SJSA1 (cell line): ENCODE measurements around the gene PDCD1. TPM values are rescaled to one million over a fixed set of nuclear protein-coding genes. Genes with fewer than 3 reads are reported as not detected.
A peak's percentile ranks its signal among the peaks of the same experiment; 100 is the strongest.

ENCODE experiments used
- DNase-seq, 2 experiments: peaks; one replicate each; pipeline ENCODE4 v3.0.0-alpha.2; 2015 to 2020; ENCODE audit warnings: low spot score in 2 of 2, low read depth in 1 of 2
- H3K27ac ChIP-seq: fragments of 250-450 bp; sonication (Bioruptor Pico); 2 replicates; pipeline ENCODE4 v1.5.1; 2020; ENCODE audit warnings: mild to moderate bottlenecking, moderate library complexity
- H3K27me3 ChIP-seq: fragments of 250-450 bp; sonication (Bioruptor Pico); replicated peaks from 2 replicates; pipeline ENCODE4 v1.5.1; 2020; ENCODE audit warnings: mild to moderate bottlenecking, moderate library complexity
- H3K36me3 ChIP-seq: fragments of 250-450 bp; sonication (Bioruptor Pico); 2 replicates; pipeline ENCODE4 v1.5.1; 2020; ENCODE audit warnings: mild to moderate bottlenecking
- H3K4me1 ChIP-seq: fragments of 250-450 bp; sonication (Bioruptor Pico); replicated peaks from 2 replicates; pipeline ENCODE4 v1.6.1; 2021; ENCODE audit warnings: mild to moderate bottlenecking
- H3K4me3 ChIP-seq: fragments of 250-450 bp; sonication (Bioruptor Pico); 2 replicates; pipeline ENCODE4 v1.5.1; 2020; ENCODE audit warnings: mild to moderate bottlenecking
- H3K9me3 ChIP-seq: fragments of 250-450 bp; sonication (Bioruptor Pico); replicated peaks from 2 replicates; pipeline ENCODE4 v1.5.1; 2020; ENCODE audit warnings: mild to moderate bottlenecking
- total RNA-seq: library from RNA; depleted of rRNA; stranded (reverse); fragments of >200 nt; shearing (Covaris generic); gene quantifications from 2 replicates; pipeline ENCODE4 v1.2.3, GENCODE V29; 2014

The PDCD1 gene
- total RNA-seq, 1 experiment from 2014 or later, result not detected

DNA sequence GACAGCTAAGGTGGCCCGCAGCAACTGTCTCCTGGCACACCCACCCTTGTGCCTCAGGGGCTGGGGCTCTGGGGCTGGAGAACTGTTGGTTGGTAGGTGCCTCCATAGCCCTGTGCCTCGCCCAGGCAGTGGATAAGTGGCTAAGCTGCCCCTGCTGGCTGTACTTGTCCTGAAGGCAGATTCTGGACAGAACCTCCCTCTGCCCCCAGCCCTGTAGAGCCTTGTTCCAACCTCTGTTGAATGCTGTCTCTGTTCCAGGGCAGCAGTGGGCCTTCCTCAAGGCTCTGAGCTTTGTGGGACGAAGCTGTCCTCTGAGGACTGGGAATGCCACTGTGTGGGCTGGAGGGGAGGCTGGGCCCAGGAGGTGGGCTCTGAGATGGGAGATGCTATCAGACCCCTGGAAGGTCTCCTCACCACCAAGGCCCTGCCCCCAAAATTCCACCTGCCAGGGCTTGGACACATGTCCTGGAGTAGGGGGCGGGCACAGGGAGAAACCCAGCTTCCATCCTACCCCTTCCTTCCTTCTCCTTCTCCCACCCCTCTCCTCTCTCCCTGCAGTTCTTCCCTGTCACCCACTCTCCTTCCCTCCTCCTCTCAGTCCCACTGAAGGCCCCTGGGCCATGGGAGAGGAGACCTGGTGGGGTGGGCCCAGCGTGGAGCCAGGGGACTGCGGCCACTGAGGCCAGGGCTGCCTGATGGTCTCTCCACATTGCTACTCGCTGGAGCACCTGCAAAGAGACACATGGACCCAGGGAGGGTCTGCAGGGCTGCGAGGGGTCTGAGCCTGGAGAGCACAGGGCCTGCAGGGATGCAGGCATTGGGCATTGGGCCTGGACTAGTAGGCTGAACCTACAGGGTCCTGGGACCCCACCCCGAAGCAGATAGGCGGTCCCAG is 1.7 kb upstream of the PDCD1 start:
- Histone ChIP-seq H3K27me3 (peaks cover 13% of the 10 kb centered on the region), H3K4me3 (no peak overlapping the region), H3K27ac (no peak overlapping the region), H3K9me3 (no peaks in the 10 kb centered on the region), H3K4me1 (peaks cover 20% of the 10 kb centered on the region), H3K36me3 (no peaks in the 10 kb centered on the region)
- no peak for DNase-seq

DNA sequence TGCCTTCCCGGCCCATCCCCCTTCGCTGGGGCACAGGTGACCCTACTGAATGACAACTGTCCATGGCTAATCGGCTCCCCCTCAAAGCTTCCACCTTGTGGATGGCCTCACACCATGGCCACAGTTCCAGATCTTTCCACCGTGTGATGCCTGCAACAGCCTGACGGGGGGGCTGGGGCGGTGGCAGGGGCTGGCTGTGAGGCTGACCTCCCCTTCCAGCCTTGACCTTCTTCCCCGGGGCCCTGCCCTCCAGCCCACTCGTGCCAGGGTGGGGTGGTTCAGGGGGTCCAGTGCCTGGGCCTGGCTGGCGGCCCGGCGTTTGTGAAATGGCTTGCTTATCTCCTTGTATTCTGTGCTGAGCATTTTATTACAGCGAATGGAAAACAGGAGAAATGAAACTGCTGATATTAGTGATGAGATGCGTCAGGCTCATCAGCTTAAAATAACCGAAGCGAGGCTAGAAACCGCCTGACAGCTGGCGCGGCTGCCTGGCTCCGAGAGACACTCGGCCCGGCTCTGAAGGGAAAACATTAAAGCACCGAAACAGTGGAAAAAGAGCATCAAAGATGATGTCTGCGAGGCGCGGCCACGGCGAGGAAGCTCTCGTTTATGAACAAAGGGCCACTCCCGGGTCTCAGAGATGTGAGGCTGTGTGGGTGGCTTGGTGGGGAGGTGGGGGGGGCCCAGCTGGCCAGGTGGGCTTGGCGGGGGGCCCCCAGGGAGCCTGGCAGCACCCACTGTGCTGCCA is 916 bp upstream of the PDCD1 start:
- Histone ChIP-seq H3K4me3 (no peak overlapping the region), H3K27me3 (peaks cover 12% of the 10 kb centered on the region), H3K27ac (no peak overlapping the region), H3K4me1 (peaks cover 22% of the 10 kb centered on the region), H3K9me3 (no peaks in the 10 kb centered on the region), H3K36me3 (no peaks in the 10 kb centered on the region)
- DNase-seq, result no peak

GRCh38 chr2:241859017-241859435 is 332 bp upstream of the PDCD1 start:
- no peak overlapping the region for H3K27ac ChIP-seq

GRCh38 chr2:241857572-241858121 is 1.0 kb downstream of the PDCD1 start:
- no peaks in the 10 kb centered on the region for H3K9me3 ChIP-seq
- H3K27me3 ChIP-seq, result no peaks in the 10 kb centered on the region
- DNase-seq, result no peak
- H3K4me3 ChIP-seq, result no peak overlapping the region
- H3K36me3 ChIP-seq, result no peaks in the 10 kb centered on the region
- peaks cover 26% of the 10 kb centered on the region for H3K4me1 ChIP-seq
- no peak overlapping the region for H3K27ac ChIP-seq

More at GRCh38 chr2:241859017-241859435, 332 bp upstream of the PDCD1 start:
- no peak for DNase-seq
- H3K4me3 ChIP-seq, result no peak overlapping the region
- H3K9me3 ChIP-seq, result no peaks in the 10 kb centered on the region
- no peaks in the 10 kb centered on the region for H3K36me3 ChIP-seq
- H3K4me1 ChIP-seq, result peaks cover 26% of the 10 kb centered on the region
- peaks cover 10% of the 10 kb centered on the region for H3K27me3 ChIP-seq

DNA sequence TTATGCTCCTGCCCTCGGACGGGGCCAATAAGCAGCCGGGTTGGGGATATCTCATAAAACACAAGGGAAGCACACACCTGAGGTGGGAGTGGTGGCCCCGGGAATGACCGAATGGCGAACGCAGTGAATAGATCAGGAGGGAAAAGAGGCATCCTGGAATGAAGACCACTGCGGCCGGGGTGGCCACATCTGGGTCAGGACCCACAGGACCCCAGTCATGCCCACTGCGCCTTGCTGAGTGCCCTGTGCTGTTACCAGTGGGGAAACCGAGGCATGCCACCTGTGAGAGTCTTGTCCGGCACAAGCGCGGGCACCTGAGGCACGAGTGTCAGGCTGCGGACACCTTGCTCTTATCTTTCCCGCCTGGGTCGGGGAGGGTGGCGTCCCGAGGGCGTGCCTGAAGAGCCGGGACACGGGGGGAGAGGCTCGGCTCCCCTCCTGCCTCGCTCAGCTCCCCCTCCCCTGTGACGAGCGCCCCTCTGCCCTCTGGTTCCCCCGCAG is 1.6 kb downstream of the PDCD1 start:
- Histone ChIP-seq H3K27ac (no peak overlapping the region), H3K36me3 (no peaks in the 10 kb centered on the region), H3K4me3 (no peak overlapping the region), H3K27me3 (no peaks in the 10 kb centered on the region), H3K9me3 (no peaks in the 10 kb centered on the region), H3K4me1 (peaks cover 26% of the 10 kb centered on the region)
- DNase-seq, result no peak

- Histone ChIP-seq H3K27me3 (no peaks in the 10 kb centered on the region), H3K27ac (no peak overlapping the region), H3K4me1 (peaks cover 26% of the 10 kb centered on the region), H3K36me3 (no peaks in the 10 kb centered on the region), H3K9me3 (no peaks in the 10 kb centered on the region), H3K4me3 (no peak overlapping the region)
- no peak for DNase-seq
Measured at GRCh38 chr2:241855888-241856422, 2.7 kb downstream of the PDCD1 start.

- Histone ChIP-seq H3K27me3 (no peaks in the 10 kb centered on the region), H3K9me3 (no peaks in the 10 kb centered on the region), H3K4me1 (peaks cover 26% of the 10 kb centered on the region), H3K27ac (no peak overlapping the region), H3K36me3 (no peaks in the 10 kb centered on the region), H3K4me3 (no peak overlapping the region)
- DNase-seq, result no peak
Measured at GRCh38 chr2:241855245-241855887, 3.3 kb downstream of the PDCD1 start.

GRCh38 chr2:241854342-241855244 is 4.1 kb downstream of the PDCD1 start:
- Histone ChIP-seq H3K9me3 (no peaks in the 10 kb centered on the region), H3K4me3 (no peak overlapping the region), H3K27me3 (no peaks in the 10 kb centered on the region), H3K4me1 (peaks cover 21% of the 10 kb centered on the region), H3K27ac (no peak overlapping the region), H3K36me3 (no peaks in the 10 kb centered on the region)
- DNase-seq, result no peak

- Histone ChIP-seq H3K36me3 (no peaks in the 10 kb centered on the region), H3K27me3 (no peaks in the 10 kb centered on the region), H3K4me1 (peaks cover 17% of the 10 kb centered on the region), H3K4me3 (no peak overlapping the region), H3K27ac (no peak overlapping the region), H3K9me3 (no peaks in the 10 kb centered on the region)
- DNase-seq, result peak; percentile 48 to 79
Measured at GRCh38 chr2:241853651-241854341, 4.9 kb downstream of the PDCD1 start.

- no peaks in the 10 kb centered on the region for H3K36me3 ChIP-seq
- no peak overlapping the region for H3K27ac ChIP-seq
- H3K9me3 ChIP-seq, result no peaks in the 10 kb centered on the region
- H3K4me1 ChIP-seq, result peaks cover 17% of the 10 kb centered on the region
- no peak overlapping the region for H3K4me3 ChIP-seq
- H3K27me3 ChIP-seq, result no peaks in the 10 kb centered on the region
- peak in 1 of 2 experiments; percentile 41 for DNase-seq
Measured at GRCh38 chr2:241852981-241853631, 5.6 kb downstream of the PDCD1 start.

GRCh38 chr2:241852116-241852980 is 6.3 kb downstream of the PDCD1 start:
- no peaks in the 10 kb centered on the region for H3K27me3 ChIP-seq
- no peaks in the 10 kb centered on the region for H3K9me3 ChIP-seq
- no peaks in the 10 kb centered on the region for H3K36me3 ChIP-seq
- peaks cover 17% of the 10 kb centered on the region for H3K4me1 ChIP-seq
- H3K27ac ChIP-seq, result no peak overlapping the region
- no peak overlapping the region for H3K4me3 ChIP-seq
- DNase-seq, result peak in 1 of 2 experiments; percentile 44
